ENCODE results near the gene E2F6.

E2F6 gene

GRCh38 chr2:11454824-11455223, 11.1 kb downstream of the E2F6 start:
- DNase-seq = no peak

DNA sequence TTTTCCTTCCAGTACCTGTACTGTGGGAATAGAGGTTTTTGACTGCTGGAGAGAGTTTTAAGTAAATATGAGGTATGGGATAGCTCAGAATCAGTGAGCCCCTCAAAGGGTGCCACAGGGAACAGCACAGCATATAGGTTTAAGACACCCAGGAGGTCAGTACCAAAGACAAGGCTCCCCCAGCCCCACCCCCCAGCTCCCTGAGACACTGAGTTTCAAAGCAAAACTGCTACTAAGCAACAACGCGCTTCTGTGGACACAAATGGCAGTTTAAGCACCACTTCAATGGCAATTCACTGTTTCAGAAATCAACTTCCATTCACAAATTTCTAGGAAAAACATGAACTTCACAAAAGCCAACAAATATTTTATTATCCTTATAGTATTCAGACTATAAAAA, 15.2 kb downstream of the E2F6 start:
- no peak for DNase-seq

DNA sequence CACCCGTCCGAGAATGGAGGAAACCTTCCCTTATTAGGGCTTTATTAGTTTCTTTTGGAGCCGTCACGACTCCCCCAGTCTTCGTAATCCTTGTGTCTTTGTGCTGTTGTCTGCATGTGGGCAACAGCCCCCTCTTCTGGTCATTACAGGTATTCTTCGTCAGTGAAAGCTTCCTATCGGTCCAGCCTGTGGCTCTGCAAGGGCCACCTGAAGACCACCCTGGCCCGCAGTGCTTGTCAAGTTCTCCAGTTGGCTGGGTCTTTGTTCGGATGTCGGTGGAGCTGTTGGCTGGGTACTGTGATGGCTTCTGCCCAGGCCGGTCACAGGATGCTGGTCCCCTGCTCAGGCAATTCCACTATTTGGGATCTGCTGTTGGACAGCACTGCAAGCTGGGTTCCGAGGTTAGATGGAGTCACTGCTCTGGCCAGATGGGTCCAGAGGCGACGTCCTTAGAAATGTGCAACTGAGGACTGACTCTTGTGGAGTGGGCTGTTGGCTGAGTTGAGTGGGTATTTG, 19.2 kb downstream of the E2F6 start:
- DNase-seq = peak; percentile 75

DNA sequence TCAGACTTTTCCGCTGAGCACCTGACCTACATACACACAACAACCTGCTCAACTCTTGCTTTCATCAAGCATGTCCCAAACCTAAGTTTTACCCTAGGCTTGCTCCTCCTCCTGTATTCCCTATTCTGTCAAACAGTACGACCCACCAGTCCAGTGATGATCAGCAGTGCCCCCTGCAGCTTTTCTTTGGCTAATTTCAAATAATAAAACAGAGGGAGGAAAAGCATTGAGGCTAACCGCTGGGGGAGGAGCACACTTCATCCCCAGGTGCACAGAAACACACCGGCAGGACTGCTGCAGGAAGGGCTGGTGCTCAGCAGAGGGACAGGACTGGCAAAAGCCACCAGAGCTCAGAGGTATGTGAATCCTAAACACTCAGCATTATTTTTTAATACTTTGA, 21.2 kb downstream of the E2F6 start:
- DNase-seq = peak; percentile 11

DNA sequence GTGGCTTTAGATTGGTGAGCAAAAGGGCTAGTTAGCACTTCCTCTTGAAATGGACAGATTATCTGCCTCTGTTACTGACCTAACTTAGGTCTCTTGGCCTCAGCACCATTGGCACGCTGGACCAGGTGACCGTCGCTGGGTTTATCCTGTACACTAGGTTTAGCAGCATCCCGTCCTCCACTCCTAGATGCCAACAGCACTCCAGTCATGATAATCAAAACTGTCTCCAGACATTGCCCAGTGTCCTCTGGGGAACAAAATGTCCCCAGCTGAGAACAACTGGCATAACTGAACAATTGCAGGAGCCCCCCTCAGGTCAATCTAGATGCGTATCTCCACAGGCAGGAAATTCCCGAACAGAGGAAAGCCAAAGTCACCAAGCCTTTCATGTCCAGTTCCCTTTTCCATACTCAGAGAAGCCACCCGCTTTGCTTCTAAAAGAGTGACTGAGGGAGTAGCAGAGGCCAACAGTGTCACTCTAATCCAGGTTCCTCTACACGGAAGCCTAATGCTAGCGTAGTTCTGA, 27.3 kb downstream of the E2F6 start:
- DNase-seq = no peak

GRCh38 chr2:11437602-11438001, 28.4 kb downstream of the E2F6 start:
- peak; percentile 60 for DNase-seq

GRCh38 chr2:11435036-11435435, 30.9 kb downstream of the E2F6 start:
- no peak for DNase-seq

- DNase-seq = no peak
Measured at GRCh38 chr2:11434443-11434842, 31.5 kb downstream of the E2F6 start.

- no peak for DNase-seq
Measured at GRCh38 chr2:11433822-11434221, 32.1 kb downstream of the E2F6 start.

DNA sequence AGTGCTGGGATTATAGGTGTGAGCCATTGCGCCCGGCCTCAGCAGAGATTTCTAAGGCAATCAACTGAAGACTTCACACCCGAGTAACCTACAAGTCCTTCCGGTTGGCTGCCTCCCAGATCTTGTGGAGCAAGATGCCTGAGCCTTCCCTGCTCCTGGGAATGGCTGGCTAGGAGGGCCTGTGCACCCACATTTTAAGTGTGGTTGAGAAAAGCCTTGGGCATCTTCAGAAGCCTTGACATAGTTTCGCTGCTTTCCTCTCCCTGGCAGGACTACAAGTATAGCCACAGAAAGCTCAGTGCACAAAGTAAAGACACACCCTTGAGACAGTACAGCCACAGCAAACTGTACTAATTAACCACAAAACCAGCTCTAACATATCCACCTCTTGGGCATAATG, 35.2 kb downstream of the E2F6 start:
- DNase-seq = no peak

DNA sequence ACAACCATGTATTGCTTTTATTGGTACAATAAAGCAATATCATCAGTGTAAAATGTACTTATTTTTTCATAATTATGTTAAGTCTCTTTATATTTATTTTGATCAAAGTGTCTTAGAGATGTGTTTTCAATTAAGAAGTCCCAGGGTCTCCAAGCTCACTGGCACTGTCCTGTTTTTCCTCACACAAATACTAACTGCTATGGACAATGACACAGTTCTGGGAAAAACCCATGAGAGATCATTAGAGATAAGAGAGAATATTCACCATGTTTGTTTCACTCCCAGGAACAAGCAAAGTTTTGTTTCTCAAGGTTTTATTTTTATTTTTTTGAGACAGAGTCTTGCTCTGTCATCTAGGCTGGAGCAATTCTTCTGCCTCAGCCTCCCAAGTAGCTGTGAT, 38.7 kb downstream of the E2F6 start:
- DNase-seq = no peak

- no peak for DNase-seq
Measured at GRCh38 chr2:11422901-11423435, 43.0 kb downstream of the E2F6 start.

DNA sequence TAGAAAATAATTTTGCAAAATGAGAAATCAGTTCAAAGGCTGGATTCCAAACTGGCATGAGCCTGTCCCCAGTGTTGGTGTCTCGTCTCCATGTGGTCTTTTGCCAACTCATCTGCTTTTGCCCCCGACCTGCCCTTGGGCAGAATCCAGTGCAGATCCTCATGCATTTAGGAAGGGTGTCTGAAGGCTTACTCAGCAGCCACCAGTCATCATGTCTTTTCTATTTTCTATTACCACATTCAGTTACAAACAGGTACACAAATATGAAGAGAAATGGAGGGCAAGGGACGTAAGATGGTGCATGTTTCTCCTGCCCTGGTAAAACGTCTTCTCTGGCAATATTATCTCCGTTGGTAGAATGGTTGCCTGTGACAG, 43.5 kb downstream of the E2F6 start:
- DNase-seq = no peak

GRCh38 chr2:11421863-11422490, 44.0 kb downstream of the E2F6 start:
- DNase-seq = no peak

DNA sequence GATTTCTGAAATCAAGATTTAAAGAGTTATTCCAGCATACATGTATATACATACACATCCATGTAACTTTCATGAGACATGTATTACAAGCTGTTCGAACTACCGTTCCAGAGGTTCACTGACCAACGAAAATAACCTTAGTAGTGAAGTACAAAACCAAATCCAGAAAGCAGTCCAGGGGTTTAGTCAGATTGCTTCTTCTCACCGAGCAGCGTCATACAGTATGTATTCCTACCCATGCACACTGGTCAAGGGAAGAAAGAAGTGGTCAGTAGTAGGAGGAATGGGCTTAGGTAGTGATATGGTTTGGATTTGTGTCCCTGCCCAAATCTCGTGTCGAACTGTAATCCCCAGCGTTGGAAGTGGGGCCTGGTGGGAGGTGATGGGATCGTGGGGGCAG, 45.3 kb downstream of the E2F6 start:
- DNase-seq = no peak

DNA sequence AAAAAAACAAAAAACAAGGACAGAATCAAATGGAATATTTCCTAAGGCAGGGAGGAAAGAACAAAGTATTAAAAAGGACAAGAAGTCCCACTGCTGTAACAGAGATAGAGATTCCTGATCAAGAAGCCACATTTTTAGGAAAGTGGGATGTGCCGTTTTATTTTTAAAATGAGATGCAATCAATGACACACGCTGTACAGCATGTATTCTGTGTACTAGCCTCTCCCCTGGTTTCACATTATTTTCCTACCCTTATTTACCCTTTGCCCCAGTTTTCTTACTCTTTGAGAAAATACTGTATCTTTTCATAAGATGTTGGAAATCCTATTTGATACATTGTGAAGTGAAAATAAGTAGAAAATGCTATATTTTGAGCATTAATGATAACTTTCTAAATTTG, 45.8 kb downstream of the E2F6 start:
- DNase-seq = no peak

- no peak for DNase-seq
Measured at GRCh38 chr2:11419781-11420180, 46.2 kb downstream of the E2F6 start.

DNA sequence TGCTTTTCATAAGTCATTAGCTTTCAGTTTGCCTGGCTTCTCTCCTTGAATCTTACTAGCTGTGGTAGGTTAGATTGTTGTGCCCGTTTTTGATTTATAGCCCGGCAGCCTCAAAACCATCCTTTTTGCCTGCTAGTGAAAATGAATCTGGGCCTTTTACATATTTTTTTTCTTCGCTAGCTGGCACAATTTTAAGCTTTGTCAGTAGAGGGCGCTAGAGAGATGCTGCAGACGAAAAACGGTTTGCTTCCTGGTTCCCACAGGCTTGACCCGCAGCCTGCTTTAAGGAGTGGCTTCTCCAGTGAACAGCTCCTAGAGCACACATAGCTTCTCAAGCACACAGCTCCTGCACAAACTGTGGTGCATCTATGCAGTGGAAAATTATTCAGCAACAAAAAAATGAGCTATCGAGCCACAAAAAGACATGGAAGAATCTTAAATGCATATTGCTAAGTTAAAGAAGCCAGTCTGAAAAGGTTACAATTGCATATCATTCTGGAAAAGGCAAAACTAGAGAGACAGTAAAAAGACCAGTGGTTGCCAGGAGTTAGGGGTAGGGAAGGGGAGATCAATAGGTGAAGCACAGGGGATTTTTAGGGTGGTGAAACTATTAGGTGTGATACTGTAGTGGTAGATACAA, 47.9 kb downstream of the E2F6 start:
- no peak for DNase-seq

DNA sequence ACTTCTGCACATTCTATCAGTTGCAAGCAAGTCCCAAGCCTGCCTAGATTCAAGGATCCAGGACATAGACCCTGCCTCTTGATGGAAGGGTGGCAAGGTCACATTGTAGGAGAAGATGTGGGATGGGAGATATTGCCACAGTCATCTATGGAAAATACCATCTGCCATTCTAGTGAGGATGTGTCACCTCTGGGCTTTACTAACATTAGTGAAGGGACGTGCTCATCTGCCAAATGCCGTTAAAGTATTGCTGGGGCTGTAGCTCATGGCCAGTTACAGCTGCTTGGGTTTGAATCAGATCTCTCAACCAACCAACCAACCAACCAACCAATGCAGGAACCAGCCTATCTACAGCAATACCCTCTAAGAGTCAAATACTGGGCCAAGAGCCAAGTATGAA, 49.0 kb downstream of the E2F6 start:
- DNase-seq = no peak

GRCh38 chr2:11416186-11416585, 49.8 kb downstream of the E2F6 start:
- no peak for DNase-seq

- DNase-seq = no peak
Measured at GRCh38 chr2:11414372-11415124, 51.4 kb downstream of the E2F6 start.

DNA sequence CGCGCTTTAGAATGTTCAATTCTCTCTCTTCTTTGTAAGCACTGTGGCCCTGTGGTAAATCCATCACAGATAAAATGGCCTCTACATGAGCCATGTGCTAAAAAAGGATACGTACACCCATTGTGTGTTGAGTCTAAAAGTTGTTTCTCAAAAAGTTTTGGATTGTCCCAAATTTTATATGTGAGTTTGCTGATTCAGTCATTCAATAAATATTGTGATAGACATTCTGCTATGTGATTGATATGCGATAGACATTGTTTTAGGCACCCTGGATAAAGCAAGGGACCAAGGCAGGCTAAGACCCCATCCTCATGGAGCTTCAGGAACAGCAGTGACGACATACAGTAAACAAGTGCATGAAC, 53.5 kb downstream of the E2F6 start:
- DNase-seq = no peak

DNA sequence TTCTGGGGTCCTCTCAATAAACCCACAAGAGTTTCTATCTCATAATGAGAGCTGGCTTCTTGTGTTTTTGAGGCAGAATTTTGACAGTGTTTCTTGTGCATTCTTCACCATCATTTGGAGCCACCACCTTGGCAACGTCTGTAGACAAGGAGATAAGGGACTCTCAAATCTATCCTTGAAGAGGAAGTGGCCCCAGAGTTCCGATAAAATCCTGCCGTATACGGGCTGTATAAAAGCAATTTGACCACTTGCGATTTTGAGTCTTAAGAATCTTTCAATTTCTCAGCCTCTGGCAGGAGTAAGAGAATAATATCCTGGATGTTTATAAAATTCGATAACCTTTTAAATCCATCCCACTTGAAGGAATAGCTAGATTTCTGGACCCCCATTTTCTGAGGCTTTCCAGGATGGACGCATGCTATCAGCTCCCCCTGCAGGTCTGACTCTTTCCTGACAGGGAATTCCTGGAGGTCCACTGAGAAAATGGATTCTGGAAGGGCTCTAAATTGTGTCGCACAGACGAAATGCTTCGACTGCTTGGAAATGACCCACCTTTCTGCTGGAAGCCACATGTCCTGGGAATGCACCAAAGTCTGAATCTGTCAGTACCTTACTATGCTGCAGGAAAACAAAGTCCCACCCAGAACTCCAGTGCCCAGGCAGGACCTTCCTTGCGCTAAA, 54.1 kb downstream of the E2F6 start:
- DNase-seq = peak; percentile 76
